NCI-H146 treated with DMSO at 0.1 percent for 48 hours (cell line): ENCODE data around the gene RAB40A.
A peak's percentile ranks its signal among the peaks of the same experiment; 100 is the strongest.
"Not testable (repeated sequence)": the region's sequence is repeated elsewhere in the genome, so short reads cannot be mapped to it uniquely, and the experiment has no call there.

ENCODE experiments used
- DNase-seq: peaks from one replicate; lab custom pipeline; 2025; ENCODE audit not compliant: unreplicated experiment; lab: John Stamatoyannopoulos, UW

The RAB40A gene

DNA sequence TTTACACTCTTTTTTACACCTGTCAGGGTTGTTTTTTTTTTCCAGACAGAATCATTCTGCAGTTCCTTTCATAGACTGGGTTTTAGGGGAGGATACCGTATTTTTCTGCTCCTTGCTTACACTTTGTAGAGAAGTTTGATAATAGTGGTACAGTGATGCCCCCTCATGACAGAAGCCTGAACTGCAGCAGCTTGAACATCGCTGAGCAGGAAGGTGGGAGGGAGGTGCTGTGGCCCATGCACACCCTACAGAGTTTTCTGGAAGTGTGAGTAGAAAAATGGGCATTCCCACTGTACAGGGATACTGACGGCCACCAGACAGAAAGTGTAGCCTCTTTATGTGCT is 54.5 kb downstream of the RAB40A start:
- peak; percentile 59 for DNase-seq

DNA sequence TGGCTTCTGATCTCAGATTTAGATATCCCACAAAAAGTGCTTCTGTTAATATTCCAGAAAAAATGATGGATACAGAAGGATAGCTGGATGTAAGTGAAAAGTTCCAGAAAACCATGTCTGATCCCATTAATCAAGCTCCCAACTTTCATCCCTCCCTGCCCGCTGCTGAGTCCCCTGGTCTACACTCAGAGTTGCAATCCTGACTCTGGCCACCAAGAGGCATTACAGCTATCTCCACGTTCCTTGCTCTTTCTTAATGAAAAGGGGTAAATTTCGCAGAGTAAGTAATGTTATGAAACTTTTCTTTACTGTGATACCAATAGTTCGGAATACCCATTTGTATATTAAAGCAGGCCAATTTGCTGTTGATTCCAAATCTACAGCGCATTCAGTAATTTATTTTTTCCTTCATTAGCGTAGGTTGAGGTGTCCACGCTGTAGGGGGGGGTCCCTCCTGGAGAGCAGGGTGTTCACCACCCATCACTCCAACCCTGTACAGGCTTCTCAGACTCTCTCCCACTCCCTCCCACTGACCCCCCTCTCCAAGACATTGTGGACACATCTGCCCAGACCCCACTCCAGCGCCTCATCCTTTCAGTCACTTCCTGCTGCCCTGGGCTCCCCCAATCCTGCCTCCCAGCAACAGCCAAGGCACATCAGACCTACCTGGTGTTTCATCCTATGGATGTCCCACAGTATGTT is 55.1 kb downstream of the RAB40A start:
- no peak for DNase-seq

DNA sequence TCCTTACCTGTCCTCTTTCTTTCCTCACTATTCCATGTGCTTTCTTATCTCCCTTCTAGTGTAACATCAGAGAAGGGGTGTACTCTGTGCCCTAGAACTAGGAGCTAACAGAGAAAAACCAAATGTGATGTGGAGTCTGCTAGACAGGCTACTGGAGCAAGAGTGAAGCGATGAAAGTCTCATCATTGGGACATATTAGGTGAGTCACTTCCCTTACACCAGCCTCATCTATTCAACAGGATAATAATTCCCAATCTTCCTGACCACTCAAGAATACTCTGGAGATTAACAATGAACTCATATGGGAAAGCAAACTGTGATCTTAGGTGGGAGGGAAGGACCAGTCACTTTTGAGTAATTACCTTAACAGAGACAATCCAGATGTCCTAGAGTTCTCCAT is 58.1 kb downstream of the RAB40A start:
- no peak for DNase-seq

DNA sequence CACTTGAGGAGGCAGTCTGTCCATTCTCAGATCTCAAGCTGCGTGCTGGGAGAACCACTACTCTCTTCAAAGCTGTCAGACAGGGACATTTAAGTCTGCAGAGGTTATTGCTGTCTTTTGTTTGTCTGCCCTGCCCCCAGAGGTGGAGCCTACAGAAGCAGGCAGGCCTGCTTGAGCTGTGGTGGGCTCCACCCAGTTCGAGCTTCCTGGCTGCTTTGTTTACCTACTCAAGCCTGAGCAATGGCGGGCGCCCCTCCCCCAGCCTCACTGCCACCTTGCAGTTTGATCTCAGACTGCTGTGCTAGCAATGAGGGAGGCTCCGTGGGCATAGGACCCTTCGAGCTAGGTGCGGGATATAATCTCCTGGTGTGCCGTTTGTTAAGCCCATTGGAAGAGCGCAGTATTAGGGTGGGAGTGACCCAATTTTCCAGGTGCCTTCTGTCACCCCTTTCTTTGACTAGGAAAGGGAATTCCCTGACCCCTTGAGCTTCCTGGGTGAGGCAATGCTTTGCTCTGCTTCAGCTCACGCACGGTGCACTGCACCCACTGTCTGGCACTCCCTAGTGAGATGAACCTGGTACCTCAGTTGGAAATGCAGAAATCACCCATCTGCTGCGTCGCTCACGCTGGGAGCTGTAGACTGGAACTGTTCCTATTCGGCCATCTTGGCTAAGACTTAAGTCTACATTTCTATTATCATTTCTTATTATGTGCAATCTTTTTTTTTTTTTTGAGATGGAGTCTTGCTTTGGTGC is 59.1 kb downstream of the RAB40A start:
- DNase-seq = not testable (repeated sequence)

DNA sequence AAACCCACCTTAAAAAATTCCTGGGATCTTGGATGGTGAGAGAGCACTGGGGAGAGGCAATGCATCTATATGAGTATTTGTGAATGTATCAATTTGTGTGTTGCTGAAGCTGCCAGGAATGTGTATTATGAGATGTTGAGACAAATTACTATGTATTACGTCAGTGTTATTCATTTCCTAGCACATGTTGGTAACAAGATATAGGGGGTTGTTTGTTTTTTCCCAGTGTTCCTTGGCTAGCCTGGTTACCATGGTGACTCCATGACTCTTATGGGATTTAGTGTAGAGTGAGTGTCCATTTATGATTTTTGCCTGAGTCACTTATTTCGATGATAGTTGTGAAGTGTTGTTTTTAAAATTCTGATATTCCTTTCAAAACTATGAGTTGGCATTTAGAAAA is 65.6 kb downstream of the RAB40A start:
- DNase-seq = no peak
